Activated naive CD8-positive, alpha-beta T cell treated with anti-CD3 and anti-CD28 coated beads, Interleukin-2, amount 10 ng/mL, durations not matched to agents 7 days and 5 days (primary cell): ENCODE results near the gene IBA57. TPM values are rescaled to one million over a fixed set of nuclear protein-coding genes. Genes with fewer than 3 reads are reported as not detected.
"Not testable (repeated sequence)": the region's sequence is repeated elsewhere in the genome, so short reads cannot be mapped to it uniquely, and the experiment has no call there.

Experiments
- ATAC-seq: fragments of 150-1000 bp; cut with Tn5 transposase; one replicate; pipeline ENCODE4 v1.10.0; 2021; ENCODE audit warnings: low read depth, moderate library complexity
- POLR2A ChIA-PET: fragments of 350-600 bp; sonication (Branson Sonifier 250); formaldehyde crosslinking; loops from one replicate; lab custom pipeline; 2021; ENCODE audit warnings: antibody characterized with exemption; lab: Charles Lee
- DNase-seq: peaks from one replicate; pipeline ENCODE4 v3.0.0; 2021
- H3K27ac Mint-ChIP-seq: one replicate; pipeline ENCODE4 v1.8.0; 2022; ENCODE audit warnings: mild to moderate bottlenecking, mixed read lengths
- H3K27me3 Mint-ChIP-seq: one replicate; pipeline ENCODE4 v1.8.0; 2022; ENCODE audit warnings: mild to moderate bottlenecking, moderate library complexity, mixed read lengths
- H3K36me3 Mint-ChIP-seq: one replicate; pipeline ENCODE4 v1.8.0; 2021; ENCODE audit warnings: mild to moderate bottlenecking, mixed read lengths
- H3K4me1 Mint-ChIP-seq: one replicate; pipeline ENCODE4 v1.8.0; 2021; ENCODE audit warnings: mixed read lengths
- H3K4me3 Mint-ChIP-seq: one replicate; pipeline ENCODE4 v1.8.0; 2022; ENCODE audit warnings: mild to moderate bottlenecking, moderate library complexity, mixed read lengths
- H3K9me3 Mint-ChIP-seq: one replicate; pipeline ENCODE4 v1.8.0; 2021; ENCODE audit warnings: mixed read lengths
- total RNA-seq, 2 experiments: library from RNA; stranded (reverse); gene quantifications; one replicate each; pipeline ENCODE4 v1.2.3, GENCODE V29; 2021

Gene IBA57
- total RNA-seq, 2 experiments from 2014 or later = 9.7 to 12.2 TPM

GRCh38 chr1:228212966-228213844, 47.6 kb downstream of the IBA57 start:
- H3K27me3 Mint-ChIP-seq = no peaks in the 10 kb centered on the region
- peaks cover 3% of the 10 kb centered on the region for H3K36me3 Mint-ChIP-seq
- peaks cover 7% of the 10 kb centered on the region for H3K4me1 Mint-ChIP-seq
- POLR2A ChIA-PET = interaction anchor here (0.7 to 1.6 kb wide), 5 partner anchors 73 to 251 kb away, joined by 3 to 8 read pairs (median 4); partner anchors contain the start of genes GUK1 and TRIM11
- DNase-seq (peak; percentile 90), ATAC-seq (peak; percentile 92)
- H3K27ac Mint-ChIP-seq = peak overlapping the region; percentile 85
- no peaks in the 10 kb centered on the region for H3K9me3 Mint-ChIP-seq
- H3K4me3 Mint-ChIP-seq = peak overlapping the region; percentile 92

- no peaks in the 10 kb centered on the region for H3K27me3 Mint-ChIP-seq
- H3K4me1 Mint-ChIP-seq = peaks cover 7% of the 10 kb centered on the region
- DNase-seq = no peak
- no peak for ATAC-seq
- no peaks in the 10 kb centered on the region for H3K9me3 Mint-ChIP-seq
- H3K27ac Mint-ChIP-seq = peak overlapping the region; percentile 38
- H3K36me3 Mint-ChIP-seq = peaks cover 3% of the 10 kb centered on the region
- POLR2A ChIA-PET = interaction anchor here (0.6 to 1.6 kb wide), 6 partner anchors 74 to 250 kb away, joined by 3 to 8 read pairs (median 4); partner anchors contain the start of genes GUK1 and TRIM11
- H3K4me3 Mint-ChIP-seq = peak overlapping the region; percentile 78
Measured at GRCh38 chr1:228213917-228214808, 48.6 kb downstream of the IBA57 start.

GRCh38 chr1:228214921-228215662, 49.5 kb downstream of the IBA57 start:
- DNase-seq (no peak), ATAC-seq (no peak)
- no peaks in the 10 kb centered on the region for H3K9me3 Mint-ChIP-seq
- H3K4me3 Mint-ChIP-seq = no peak overlapping the region
- peaks cover 4% of the 10 kb centered on the region for H3K36me3 Mint-ChIP-seq
- no peaks in the 10 kb centered on the region for H3K27me3 Mint-ChIP-seq
- peaks cover 7% of the 10 kb centered on the region for H3K4me1 Mint-ChIP-seq
- H3K27ac Mint-ChIP-seq = no peak overlapping the region
- POLR2A ChIA-PET = interaction anchor here (0.6 kb wide), 1 partner anchor 192 kb away, joined by 7 read pairs; the partner anchor contains the start of gene TRIM11

- peaks cover 7% of the 10 kb centered on the region for H3K4me1 Mint-ChIP-seq
- ATAC-seq (no peak), DNase-seq (no peak)
- no peaks in the 10 kb centered on the region for H3K27me3 Mint-ChIP-seq
- no peaks in the 10 kb centered on the region for H3K9me3 Mint-ChIP-seq
- no peak overlapping the region for H3K4me3 Mint-ChIP-seq
- H3K36me3 Mint-ChIP-seq = peaks cover 4% of the 10 kb centered on the region
- H3K27ac Mint-ChIP-seq = no peak overlapping the region
- POLR2A ChIA-PET = no interaction called here
Measured at GRCh38 chr1:228215663-228216116, 50.1 kb downstream of the IBA57 start.

- Mint-ChIP-seq H3K27ac (no peak overlapping the region), H3K4me1 (peaks cover 7% of the 10 kb centered on the region), H3K36me3 (peaks cover 4% of the 10 kb centered on the region), H3K9me3 (no peaks in the 10 kb centered on the region), H3K4me3 (no peak overlapping the region), H3K27me3 (no peaks in the 10 kb centered on the region)
- ATAC-seq (no peak), DNase-seq (no peak)
- POLR2A ChIA-PET = interaction anchor here (0.6 kb wide), 1 partner anchor 190 kb away, joined by 6 read pairs; the partner anchor contains the start of gene TRIM11
Measured at GRCh38 chr1:228216371-228217320, 51.0 kb downstream of the IBA57 start.

GRCh38 chr1:228217551-228218344, 52.1 kb downstream of the IBA57 start:
- H3K4me1 Mint-ChIP-seq = peaks cover 7% of the 10 kb centered on the region
- POLR2A ChIA-PET = no interaction called here
- ATAC-seq (no peak), DNase-seq (no peak)
- H3K27ac Mint-ChIP-seq = no peak overlapping the region
- H3K36me3 Mint-ChIP-seq = peaks cover 4% of the 10 kb centered on the region
- no peaks in the 10 kb centered on the region for H3K27me3 Mint-ChIP-seq
- no peaks in the 10 kb centered on the region for H3K9me3 Mint-ChIP-seq
- no peak overlapping the region for H3K4me3 Mint-ChIP-seq

GRCh38 chr1:228218513-228219244, 53.1 kb downstream of the IBA57 start:
- H3K36me3 Mint-ChIP-seq = peaks cover 12% of the 10 kb centered on the region
- no peak for ATAC-seq
- peaks cover 3% of the 10 kb centered on the region for H3K4me1 Mint-ChIP-seq
- H3K9me3 Mint-ChIP-seq = no peaks in the 10 kb centered on the region
- DNase-seq = no peak
- no peaks in the 10 kb centered on the region for H3K27me3 Mint-ChIP-seq
- no peak overlapping the region for H3K4me3 Mint-ChIP-seq
- POLR2A ChIA-PET = no interaction called here
- no peak overlapping the region for H3K27ac Mint-ChIP-seq

GRCh38 chr1:228219245-228219961, 53.8 kb downstream of the IBA57 start:
- POLR2A ChIA-PET = no interaction called here
- peaks cover 3% of the 10 kb centered on the region for H3K4me1 Mint-ChIP-seq

GRCh38 chr1:228219962-228220780, 54.6 kb downstream of the IBA57 start:
- ATAC-seq (no peak), DNase-seq (no peak)
- H3K4me3 Mint-ChIP-seq = no peak overlapping the region
- no peak overlapping the region for H3K27ac Mint-ChIP-seq
- POLR2A ChIA-PET = no interaction called here
- peaks cover 3% of the 10 kb centered on the region for H3K4me1 Mint-ChIP-seq
- no peaks in the 10 kb centered on the region for H3K27me3 Mint-ChIP-seq
- H3K9me3 Mint-ChIP-seq = no peaks in the 10 kb centered on the region
- H3K36me3 Mint-ChIP-seq = peaks cover 23% of the 10 kb centered on the region

More at GRCh38 chr1:228219245-228219961, 53.8 kb downstream of the IBA57 start:
- Mint-ChIP-seq H3K4me3 (no peak overlapping the region), H3K27ac (no peak overlapping the region), H3K27me3 (no peaks in the 10 kb centered on the region), H3K9me3 (no peaks in the 10 kb centered on the region), H3K36me3 (peaks cover 15% of the 10 kb centered on the region)
- no peak for ATAC-seq
- no peak for DNase-seq

- ATAC-seq, H3K4me1 Mint-ChIP-seq, H3K27ac Mint-ChIP-seq, H3K4me3 Mint-ChIP-seq, POLR2A ChIA-PET, H3K27me3 Mint-ChIP-seq, DNase-seq, H3K9me3 Mint-ChIP-seq: not testable (repeated sequence)
- peaks cover 27% of the 10 kb centered on the region for H3K36me3 Mint-ChIP-seq
Measured at GRCh38 chr1:228221097-228221496, 55.5 kb downstream of the IBA57 start.
